SK-N-SH (cell line): ENCODE data around the gene GALNS.

ENCODE experiments used
- FOXM1 ChIP-seq: IDR thresholded peaks from 2 replicates; pipeline ENCODE4 v1.4.0; 2012; ENCODE audit warnings: low read depth, mild to moderate bottlenecking
- GABPA ChIP-seq: IDR thresholded peaks from 2 replicates; pipeline ENCODE4 v1.4.0; 2012; ENCODE audit warnings: low read depth, mild to moderate bottlenecking
- POLR2AphosphoS5 ChIP-seq: IDR thresholded peaks from 2 replicates; pipeline ENCODE4 v1.6.1; 2012; ENCODE audit warnings: low read depth, low read length

- TF ChIP-seq FOXM1, result no peak
- no peak for TF ChIP-seq POLR2AphosphoS5
- TF ChIP-seq GABPA, result no peak
Observed at GRCh38 chr16:88899901-88900661, 43.3 kb upstream of the GALNS start.
